Ramos (cell line): Measurements from ENCODE around the gene AKAP3.

Source experiments
- in situ Hi-C: fragments of 300-500 bp; cut with MboI; formaldehyde crosslinking; loops from one replicate; pipeline ENCODE4 v1.14.3; 2022; ENCODE audit warnings: low sequenced_read_pairs; ENCODE audit not compliant: unreplicated experiment

Gene AKAP3

GRCh38 chr12:4603946-4604345 lies 44.9 kb downstream of the AKAP3 start:
- in situ Hi-C loops, result no loop called here

DNA sequence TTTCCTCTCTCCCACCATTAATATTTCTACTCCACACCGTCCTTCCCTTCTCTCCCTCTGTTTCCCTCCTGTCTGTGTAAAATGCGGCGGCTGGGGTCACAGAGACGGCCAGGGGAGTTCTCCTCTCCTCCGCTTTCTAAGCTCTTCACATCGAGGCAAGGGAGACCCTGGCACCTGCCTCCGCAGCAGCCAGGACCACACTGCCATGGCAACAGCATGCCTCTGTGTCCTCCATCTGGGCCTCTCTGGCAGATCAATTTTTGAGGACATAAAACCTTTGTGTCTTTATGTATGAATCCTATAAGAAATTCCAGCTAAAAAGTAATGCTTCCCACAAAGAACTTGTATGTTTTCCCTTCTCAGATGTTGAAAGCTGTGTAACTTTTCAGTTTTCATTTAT lies 45.4 kb downstream of the AKAP3 start:
- in situ Hi-C loops, result no loop called here

DNA sequence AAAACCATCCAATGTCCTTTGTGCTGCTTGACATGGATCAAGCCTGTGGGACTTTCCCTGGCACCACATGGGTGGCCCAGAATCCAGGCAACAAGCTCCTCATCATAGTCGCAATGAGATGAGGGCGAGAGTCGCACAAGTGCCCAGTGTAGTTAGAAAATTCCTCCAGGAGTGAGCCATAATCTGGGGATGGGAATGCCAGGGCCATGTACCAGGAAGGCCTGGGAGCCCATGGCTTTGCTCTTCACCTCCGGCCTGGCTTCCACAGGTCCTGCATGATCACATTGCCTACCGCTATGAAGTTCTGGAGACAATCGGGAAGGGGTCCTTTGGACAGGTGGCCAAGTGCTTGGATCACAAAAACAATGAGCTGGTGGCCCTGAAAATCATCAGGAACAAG lies 53.0 kb downstream of the AKAP3 start:
- in situ Hi-C loops, result no loop called here

GRCh38 chr12:4591180-4591687 lies 57.6 kb downstream of the AKAP3 start:
- in situ Hi-C loops, result no loop called here

GRCh38 chr12:4589941-4590340 lies 58.9 kb downstream of the AKAP3 start:
- in situ Hi-C loops, result no loop called here

- in situ Hi-C loops, result no loop called here
These were observed 59.9 kb downstream of the AKAP3 start for GRCh38 chr12:4588916-4589315.

DNA sequence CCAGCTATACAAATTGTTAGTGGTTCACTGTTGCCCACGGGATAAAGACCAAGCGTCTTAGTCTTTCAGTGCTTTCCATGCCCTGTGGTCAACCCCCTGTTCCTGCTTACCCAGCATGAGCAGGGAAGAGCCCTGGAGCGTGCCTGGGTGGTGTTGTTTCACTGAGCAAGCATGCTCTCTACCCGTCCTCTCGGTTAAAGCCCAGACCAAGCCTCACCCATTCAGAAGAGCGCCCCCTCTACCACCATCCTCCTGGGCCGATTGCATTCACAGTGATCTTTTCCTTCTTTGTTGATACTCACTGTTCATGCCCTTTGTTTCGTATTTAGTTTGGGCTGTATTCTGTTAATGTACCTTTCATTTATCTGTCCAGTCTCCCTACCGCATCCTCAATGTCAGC lies 61.7 kb downstream of the AKAP3 start:
- in situ Hi-C loops, result no loop called here

DNA sequence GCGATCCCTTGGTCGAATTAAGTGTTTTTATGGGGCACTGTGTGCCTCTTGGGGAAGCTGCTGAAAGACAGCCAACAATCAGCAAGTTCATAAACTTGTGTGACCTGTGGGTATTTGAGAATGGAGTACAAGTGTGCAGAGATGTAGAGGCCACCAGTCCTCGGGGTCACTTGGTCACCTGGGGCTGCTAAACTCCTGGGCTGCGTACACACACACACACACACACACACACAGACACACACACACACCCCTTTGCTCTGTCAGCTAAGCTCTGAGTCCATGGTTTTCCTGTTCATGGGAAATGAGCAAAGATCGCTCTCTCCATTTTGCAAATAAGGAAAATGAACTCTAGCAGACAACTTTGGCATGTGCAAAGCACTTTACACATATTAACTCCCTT lies 62.4 kb downstream of the AKAP3 start:
- in situ Hi-C loops, result no loop called here

DNA sequence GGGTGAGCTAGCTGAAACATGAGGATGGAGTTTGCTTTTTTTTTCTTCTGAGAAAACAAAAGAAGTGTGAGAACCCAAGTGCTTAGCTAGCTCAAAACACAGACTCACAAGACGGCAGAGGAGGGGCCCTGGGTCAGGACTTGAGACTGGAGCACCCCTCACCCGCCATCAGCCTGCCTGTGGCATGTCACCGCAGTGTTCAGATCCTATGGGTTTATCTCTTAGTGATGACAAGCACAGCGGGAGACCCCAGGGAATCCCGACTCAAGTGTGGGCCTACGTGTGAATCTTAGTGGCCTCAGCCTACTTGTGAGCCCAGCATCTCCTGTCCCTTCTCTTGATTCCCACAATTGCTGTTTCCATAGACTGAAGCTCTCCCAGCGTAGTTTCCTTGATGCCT lies 64.0 kb downstream of the AKAP3 start:
- in situ Hi-C loops, result no loop called here

DNA sequence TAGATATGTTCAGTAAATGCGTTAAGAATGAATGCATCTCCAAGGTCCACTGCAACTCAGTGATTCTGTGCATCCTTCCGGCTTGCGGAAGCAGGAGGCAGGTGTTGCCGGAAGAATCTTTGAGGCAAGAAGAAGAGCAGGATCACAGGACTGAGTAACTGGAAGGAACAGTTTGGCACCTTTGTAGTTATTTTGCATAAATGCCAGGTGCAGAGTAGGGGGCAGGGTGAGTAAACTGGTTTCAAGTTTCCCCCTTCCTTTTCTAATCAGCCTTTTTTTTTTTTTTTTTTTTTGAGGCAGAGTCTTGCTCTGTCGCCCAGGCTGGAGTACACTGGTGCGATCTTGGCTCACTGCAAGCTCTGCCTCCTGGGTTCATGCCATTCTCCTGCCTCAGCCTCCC lies 64.6 kb downstream of the AKAP3 start:
- in situ Hi-C loops, result no loop called here

DNA sequence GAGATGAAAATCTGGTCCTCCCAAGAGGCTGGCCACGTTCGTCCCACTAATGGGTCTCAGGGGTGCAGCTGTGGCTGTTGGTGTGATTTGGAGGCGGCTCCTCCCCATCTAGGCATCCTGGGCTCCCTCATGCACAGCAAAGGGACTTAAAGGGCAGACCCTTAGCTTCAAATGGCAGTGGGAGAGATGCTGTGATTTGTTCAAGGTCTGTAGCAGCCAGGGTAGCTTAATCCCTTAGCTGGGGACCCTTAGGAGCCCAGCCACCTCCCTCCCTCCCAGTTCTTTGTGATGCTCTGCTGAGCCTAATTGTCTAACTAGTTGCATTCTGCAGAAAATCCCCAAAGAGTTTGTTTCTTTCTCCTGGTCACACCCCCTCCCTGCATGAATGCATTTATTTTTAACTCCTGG lies 68.6 kb downstream of the AKAP3 start:
- in situ Hi-C loops, result no loop called here

GRCh38 chr12:4579305-4580102 lies 69.3 kb downstream of the AKAP3 start:
- in situ Hi-C loops, result no loop called here

GRCh38 chr12:4572680-4573079 lies 76.2 kb downstream of the AKAP3 start:
- in situ Hi-C loops, result no loop called here

DNA sequence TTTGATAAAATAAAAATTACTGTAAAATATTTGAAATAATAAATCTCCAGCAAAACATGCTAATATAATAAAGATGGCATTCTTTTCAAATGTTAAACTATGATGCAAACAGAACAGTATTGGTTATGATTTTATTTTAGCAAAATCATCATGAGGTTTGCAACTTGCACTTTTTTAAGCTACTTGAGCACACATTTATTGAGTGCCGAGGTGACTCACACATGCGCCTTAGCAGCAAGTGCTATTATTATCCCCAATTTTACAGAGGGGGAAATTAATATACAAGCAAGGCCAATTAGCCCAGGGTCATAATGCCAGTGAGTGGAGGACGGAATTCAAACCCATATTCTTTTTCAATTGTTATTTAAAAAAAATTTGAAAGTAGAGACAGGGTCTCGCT lies 79.6 kb downstream of the AKAP3 start:
- in situ Hi-C loops, result no loop called here

DNA sequence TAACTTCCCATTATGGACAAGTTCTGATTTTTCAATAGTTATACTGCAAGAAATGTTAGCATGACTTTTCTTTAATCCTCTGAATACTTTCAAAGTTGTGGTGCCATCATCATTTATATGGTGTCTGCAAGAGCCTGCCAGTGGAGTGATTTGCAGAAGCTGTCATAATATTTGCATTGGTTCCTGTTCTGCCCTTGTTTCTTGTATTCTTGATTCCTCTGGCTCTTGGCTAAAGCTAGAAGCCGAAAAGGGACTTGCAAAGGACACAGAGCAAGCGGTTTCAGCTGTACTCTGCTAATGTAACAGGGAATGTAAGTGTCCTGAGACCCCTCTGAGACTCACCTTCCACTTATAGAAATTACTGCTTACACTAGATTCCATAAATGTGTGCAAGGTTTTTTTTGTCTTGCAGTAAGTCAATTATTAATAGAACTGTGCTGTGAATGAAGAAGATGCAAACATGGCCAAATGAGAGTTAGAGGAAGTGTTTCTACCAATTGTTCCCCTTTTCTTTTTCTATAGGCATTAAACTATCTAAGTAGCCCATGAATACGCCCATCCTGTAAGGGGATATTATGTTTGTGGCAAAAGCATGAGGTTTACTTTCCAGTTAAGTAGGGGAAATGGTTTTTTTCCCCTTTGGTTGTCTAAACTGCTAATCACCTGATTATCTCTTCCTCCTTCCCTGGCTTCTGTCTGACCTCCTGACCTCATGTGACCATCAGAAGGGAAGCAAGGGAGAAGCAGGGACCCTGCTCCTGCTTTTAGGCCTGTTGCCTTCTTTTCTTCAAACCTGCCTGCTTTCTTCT lies 81.6 kb downstream of the AKAP3 start:
- in situ Hi-C loops, result no loop called here

DNA sequence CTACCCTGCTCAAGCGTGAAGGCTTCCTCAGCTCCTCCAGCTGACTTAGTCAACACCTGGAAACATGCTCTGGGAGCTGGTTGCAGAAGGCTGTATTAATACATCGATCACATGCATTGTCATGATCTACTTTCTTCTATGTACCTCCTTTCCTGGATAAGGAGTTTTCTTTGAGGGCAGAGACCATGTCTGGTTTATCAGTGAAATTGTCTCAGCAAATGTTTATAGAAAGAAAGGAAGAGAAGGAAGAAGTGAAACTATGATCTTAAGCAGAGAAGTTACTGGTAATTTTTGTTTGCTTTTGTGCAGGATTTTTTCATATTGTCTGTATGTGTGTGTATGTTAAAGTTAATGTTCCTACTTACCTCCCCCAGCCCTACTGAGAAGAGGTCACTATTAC lies 82.4 kb downstream of the AKAP3 start:
- in situ Hi-C loops, result no loop called here
